Mucosa of stomach (tissue), 1 donor: Measurements from ENCODE around the gene SNAPIN.
"Not testable (repeated sequence)": the region's sequence is repeated elsewhere in the genome, so short reads cannot be mapped to it uniquely, and the experiment has no call there.

Source experiments
- H3K27me3 ChIP-seq: one replicate; pipeline ENCODE4 v1.7.0; 2013; ENCODE audit warnings: mild to moderate bottlenecking, low read length; ENCODE audit not compliant: control insufficient read depth, insufficient read depth
- H3K36me3 ChIP-seq: one replicate; pipeline ENCODE4 v1.7.0; 2013; ENCODE audit warnings: low read length; ENCODE audit not compliant: control insufficient read depth, insufficient read depth
- H3K4me1 ChIP-seq: one replicate; pipeline ENCODE4 v1.7.0; 2013; ENCODE audit warnings: mild to moderate bottlenecking, low read length; ENCODE audit not compliant: control insufficient read depth, insufficient read depth
- H3K4me3 ChIP-seq: one replicate; pipeline ENCODE4 v1.7.0; 2013; ENCODE audit warnings: low read length
- H3K9ac ChIP-seq: one replicate; pipeline ENCODE4 v1.7.0; 2013; ENCODE audit warnings: mild to moderate bottlenecking, low read length, moderate library complexity
- H3K9me3 ChIP-seq: one replicate; pipeline ENCODE4 v1.7.0; 2013; ENCODE audit warnings: mild to moderate bottlenecking, low read length, moderate library complexity; ENCODE audit not compliant: control insufficient read depth
- donor health status: Pancreatic carcinoma.

Gene SNAPIN

GRCh38 chr1:153640213-153640612 is 18.3 kb upstream of the SNAPIN start:
- not testable (repeated sequence) for H3K27me3 ChIP-seq
- H3K4me1 ChIP-seq = peaks cover 30% of the 10 kb centered on the region

GRCh38 chr1:153640861-153641260 is 17.6 kb upstream of the SNAPIN start:
- Histone ChIP-seq H3K36me3 (peaks cover 15% of the 10 kb centered on the region), H3K9ac (no peak overlapping the region), H3K4me3 (no peak overlapping the region), H3K4me1 (peaks cover 24% of the 10 kb centered on the region), H3K9me3 (no peaks in the 10 kb centered on the region), H3K27me3 (no peaks in the 10 kb centered on the region)

More at GRCh38 chr1:153640213-153640612, 18.3 kb upstream of the SNAPIN start:
- H3K9ac ChIP-seq, H3K4me3 ChIP-seq, H3K9me3 ChIP-seq: not testable (repeated sequence)
- peaks cover 11% of the 10 kb centered on the region for H3K36me3 ChIP-seq

DNA sequence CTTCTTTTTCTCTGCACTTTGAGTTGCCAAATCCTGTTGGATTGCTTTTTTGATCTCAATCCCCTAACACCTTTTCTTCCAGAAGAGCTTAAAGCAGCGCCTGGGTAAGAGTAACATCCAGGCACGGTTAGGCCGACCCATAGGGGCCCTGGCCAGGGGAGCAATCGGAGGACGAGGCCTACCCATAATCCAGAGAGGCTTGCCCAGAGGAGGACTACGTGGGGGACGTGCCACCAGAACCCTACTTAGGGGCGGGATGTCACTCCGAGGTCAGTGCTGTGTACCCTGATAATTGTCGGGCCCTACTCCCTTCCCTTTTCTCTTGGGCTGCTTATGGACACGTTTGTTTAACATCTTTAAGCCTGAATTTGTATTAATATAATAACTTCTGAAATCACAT is 16.3 kb upstream of the SNAPIN start:
- no peak overlapping the region for H3K9ac ChIP-seq
- H3K36me3 ChIP-seq = peaks cover 8% of the 10 kb centered on the region
- H3K9me3 ChIP-seq = no peaks in the 10 kb centered on the region
- H3K4me1 ChIP-seq = peaks cover 11% of the 10 kb centered on the region
- no peaks in the 10 kb centered on the region for H3K27me3 ChIP-seq
- no peak overlapping the region for H3K4me3 ChIP-seq

- no peak overlapping the region for H3K9ac ChIP-seq
- no peak overlapping the region for H3K4me3 ChIP-seq
- H3K36me3 ChIP-seq = peaks cover 8% of the 10 kb centered on the region
Observed at GRCh38 chr1:153643100-153643499, 15.4 kb upstream of the SNAPIN start.

GRCh38 chr1:153643816-153644215 is 14.7 kb upstream of the SNAPIN start:
- H3K4me3 ChIP-seq = no peak overlapping the region
- no peaks in the 10 kb centered on the region for H3K9me3 ChIP-seq
- H3K27me3 ChIP-seq = no peaks in the 10 kb centered on the region
- H3K4me1 ChIP-seq = peaks cover 2% of the 10 kb centered on the region
- H3K36me3 ChIP-seq = peaks cover 8% of the 10 kb centered on the region
- H3K9ac ChIP-seq = no peak overlapping the region

More at GRCh38 chr1:153643100-153643499, 15.4 kb upstream of the SNAPIN start:
- H3K4me1 ChIP-seq = peaks cover 2% of the 10 kb centered on the region
- H3K9me3 ChIP-seq = no peaks in the 10 kb centered on the region
- no peaks in the 10 kb centered on the region for H3K27me3 ChIP-seq

GRCh38 chr1:153646672-153647345 is 11.7 kb upstream of the SNAPIN start:
- Histone ChIP-seq H3K9ac (no peak overlapping the region), H3K4me3 (no peak overlapping the region), H3K9me3 (no peaks in the 10 kb centered on the region), H3K27me3 (no peaks in the 10 kb centered on the region), H3K4me1 (peaks cover 14% of the 10 kb centered on the region), H3K36me3 (peaks cover 8% of the 10 kb centered on the region)

- no peaks in the 10 kb centered on the region for H3K27me3 ChIP-seq
- peaks cover 5% of the 10 kb centered on the region for H3K36me3 ChIP-seq
- H3K4me3 ChIP-seq = no peak overlapping the region
- H3K9me3 ChIP-seq = no peaks in the 10 kb centered on the region
- no peak overlapping the region for H3K9ac ChIP-seq
- peaks cover 14% of the 10 kb centered on the region for H3K4me1 ChIP-seq
Observed at GRCh38 chr1:153647346-153647714, 11.2 kb upstream of the SNAPIN start.

DNA sequence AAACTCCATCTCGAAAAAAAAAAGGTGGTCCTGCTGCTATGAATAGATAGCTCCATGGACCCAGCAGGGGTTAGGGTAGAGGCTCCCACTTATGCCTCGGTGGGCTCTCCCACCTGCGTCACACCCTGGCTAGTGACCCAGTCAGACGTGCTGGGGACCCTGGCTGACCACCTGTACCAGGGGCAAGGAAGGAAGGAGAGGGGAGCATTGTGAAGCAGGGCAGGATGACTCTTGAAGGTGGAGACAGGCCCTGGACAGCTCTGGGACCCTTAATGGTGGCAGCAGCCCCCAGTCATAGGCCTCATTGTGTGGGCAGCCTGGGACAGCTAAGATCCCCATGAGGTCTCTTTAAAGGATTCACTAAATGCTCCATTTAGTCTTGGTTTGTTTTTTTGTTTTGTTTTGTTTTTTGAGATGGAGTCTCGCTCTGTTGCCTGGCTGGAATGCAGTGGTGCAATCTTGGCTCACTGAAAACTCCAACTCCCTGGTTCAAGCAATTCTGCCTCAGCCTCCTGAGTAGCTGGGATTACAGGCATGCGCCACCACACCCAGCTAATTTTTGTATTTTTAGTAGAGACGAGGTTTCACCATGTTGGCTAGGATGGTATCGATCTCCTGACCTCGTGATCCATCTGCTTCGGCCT is 10.4 kb upstream of the SNAPIN start:
- Histone ChIP-seq H3K4me1 (peaks cover 21% of the 10 kb centered on the region), H3K4me3 (no peak overlapping the region), H3K9me3 (no peaks in the 10 kb centered on the region), H3K27me3 (no peaks in the 10 kb centered on the region), H3K9ac (no peak overlapping the region), H3K36me3 (peaks cover 5% of the 10 kb centered on the region)

DNA sequence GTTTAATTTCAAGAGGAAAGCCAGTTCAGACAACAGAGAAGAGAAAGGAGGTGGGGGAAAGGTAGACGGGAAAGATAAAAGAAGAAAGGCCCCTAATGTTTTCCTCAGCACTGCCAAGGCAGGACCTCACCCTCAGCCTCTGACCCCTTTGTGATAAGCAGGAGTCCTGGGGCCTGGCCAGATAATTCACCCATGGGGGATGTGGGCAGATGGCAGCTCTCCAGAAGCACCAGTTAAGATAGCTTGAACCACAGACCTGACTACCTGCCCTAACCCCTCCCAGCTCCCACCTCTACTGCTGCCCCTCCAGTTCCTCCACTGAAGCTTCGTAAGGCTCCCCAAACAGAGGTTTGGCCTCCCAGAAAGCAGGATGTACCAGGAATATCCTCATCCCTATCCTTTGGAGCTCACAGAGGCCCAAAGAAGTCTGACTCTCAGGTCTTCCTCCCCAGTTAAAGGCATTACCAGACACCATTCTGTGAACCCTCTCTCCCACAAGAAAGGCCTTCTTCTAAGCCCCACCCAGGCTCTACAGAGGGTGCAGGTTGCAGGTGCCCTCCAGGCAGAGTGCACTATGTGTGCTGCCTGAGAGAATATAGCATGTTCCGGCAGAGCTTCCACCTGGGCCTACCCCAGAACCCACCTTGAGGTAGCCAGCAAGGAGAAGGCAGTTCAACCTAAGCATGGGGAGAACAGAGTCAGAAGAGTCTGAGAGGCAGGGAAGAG is 9.2 kb upstream of the SNAPIN start:
- H3K27me3 ChIP-seq = no peaks in the 10 kb centered on the region
- no peak overlapping the region for H3K9ac ChIP-seq
- peaks cover 22% of the 10 kb centered on the region for H3K4me1 ChIP-seq
- H3K4me3 ChIP-seq = no peak overlapping the region
- H3K9me3 ChIP-seq = no peaks in the 10 kb centered on the region
- H3K36me3 ChIP-seq = peaks cover 5% of the 10 kb centered on the region

DNA sequence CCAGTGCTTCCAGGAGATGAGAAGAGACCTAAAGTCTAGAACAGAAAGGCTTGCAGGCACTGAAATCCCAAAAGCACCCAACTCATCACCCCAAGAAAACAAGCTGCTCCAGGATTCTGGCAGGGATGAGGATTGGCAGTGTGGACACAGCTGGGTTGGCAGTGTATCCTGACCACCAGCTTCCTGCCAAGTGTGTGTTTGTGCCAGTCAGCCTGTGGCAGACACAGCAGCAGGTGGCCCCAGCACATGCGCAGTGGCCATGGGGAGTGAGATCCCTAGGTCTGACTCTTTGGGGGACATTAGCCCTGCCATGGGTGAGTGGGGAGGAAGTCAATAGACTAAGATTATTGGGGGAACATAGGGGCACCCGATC is 8.7 kb upstream of the SNAPIN start:
- Histone ChIP-seq H3K27me3 (no peaks in the 10 kb centered on the region), H3K9me3 (no peaks in the 10 kb centered on the region), H3K36me3 (peaks cover 5% of the 10 kb centered on the region), H3K4me3 (no peak overlapping the region), H3K9ac (no peak overlapping the region), H3K4me1 (peaks cover 22% of the 10 kb centered on the region)

DNA sequence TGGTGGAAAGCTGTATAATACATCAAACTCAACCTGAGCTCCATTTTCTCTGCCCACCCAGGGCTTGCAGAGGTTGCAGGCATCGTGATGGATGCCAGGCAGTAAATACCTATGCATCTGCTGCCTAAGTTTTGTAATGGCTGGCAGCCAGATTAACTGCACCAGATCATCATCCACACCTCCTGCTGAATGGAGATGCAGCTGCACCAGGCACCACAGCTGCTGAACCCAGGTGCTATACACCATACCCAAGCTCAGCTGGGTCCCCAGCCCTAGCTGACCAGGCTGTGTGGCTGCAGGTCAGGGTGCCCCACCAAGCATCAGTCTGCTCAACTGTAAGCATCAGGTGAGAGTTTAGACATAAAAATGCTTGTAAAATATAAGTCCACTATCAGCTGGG is 6.7 kb upstream of the SNAPIN start:
- H3K36me3 ChIP-seq = no peaks in the 10 kb centered on the region
- H3K4me3 ChIP-seq = no peak overlapping the region
- peaks cover 22% of the 10 kb centered on the region for H3K4me1 ChIP-seq
- no peaks in the 10 kb centered on the region for H3K27me3 ChIP-seq
- no peaks in the 10 kb centered on the region for H3K9me3 ChIP-seq
- no peak overlapping the region for H3K9ac ChIP-seq

DNA sequence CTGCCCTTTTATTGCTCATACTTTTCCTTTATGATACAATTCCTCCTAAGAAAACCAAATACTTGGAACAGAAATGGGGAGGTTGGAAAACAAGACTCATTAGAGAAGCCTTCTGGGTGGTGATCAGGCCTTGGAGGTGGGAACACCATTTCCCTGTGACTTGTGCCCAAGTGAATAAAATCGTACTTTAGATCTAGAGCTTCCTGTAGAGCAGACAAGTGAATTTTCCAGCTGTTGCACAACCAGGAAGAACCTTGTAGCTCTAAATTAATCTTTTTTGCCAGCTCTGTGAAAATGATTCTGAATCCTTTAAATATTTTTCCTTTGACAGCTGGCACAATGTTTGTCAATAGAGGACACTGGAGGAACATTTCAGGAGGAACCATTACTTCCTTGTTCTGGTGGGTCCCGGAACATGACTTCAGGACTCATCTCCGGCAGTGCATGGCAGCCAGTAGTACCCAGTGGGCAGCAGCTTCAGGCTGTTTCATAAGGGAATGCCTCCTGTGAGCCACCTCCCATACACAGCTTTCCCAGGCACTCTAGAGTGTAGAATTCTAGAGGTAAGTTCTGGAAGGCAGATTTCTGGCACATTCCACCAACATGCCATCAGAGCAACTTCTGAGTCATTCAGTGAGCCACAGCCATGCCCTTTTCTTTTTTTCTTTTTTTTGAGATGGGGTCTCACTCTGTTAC is 5.5 kb upstream of the SNAPIN start:
- no peaks in the 10 kb centered on the region for H3K9me3 ChIP-seq
- H3K9ac ChIP-seq = no peak overlapping the region
- no peaks in the 10 kb centered on the region for H3K36me3 ChIP-seq
- no peaks in the 10 kb centered on the region for H3K27me3 ChIP-seq
- H3K4me1 ChIP-seq = peaks cover 24% of the 10 kb centered on the region
- H3K4me3 ChIP-seq = no peak overlapping the region
